H9 (cell line): Measurements from ENCODE around the gene CEP250. TPM values are rescaled to one million over a fixed set of nuclear protein-coding genes. Genes with fewer than 3 reads are reported as not detected.
A peak's percentile ranks its signal among the peaks of the same experiment; 100 is the strongest.

Experiments used
- DNase-seq: peaks from one replicate; pipeline ENCODE4 v3.0.0-alpha.2; 2017
- H2AFZ ChIP-seq: one replicate; pipeline ENCODE4 v1.6.1; 2013; ENCODE audit warnings: mild to moderate bottlenecking, low read length, control low read depth, moderate library complexity
- H2AK5ac ChIP-seq: 2 replicates; pipeline ENCODE4 v1.6.1; 2013; ENCODE audit warnings: low read length, control low read depth, mixed read lengths; ENCODE audit not compliant: insufficient read length
- H2BK120ac ChIP-seq: one replicate; pipeline ENCODE4 v1.6.1; 2013; ENCODE audit warnings: low read depth, mild to moderate bottlenecking, low read length, control low read depth, inconsistent platforms; ENCODE audit not compliant: poor library complexity, severe bottlenecking
- H2BK12ac ChIP-seq: 2 replicates; pipeline ENCODE4 v1.6.1; 2013; ENCODE audit warnings: low read length, control low read depth, mixed read lengths, low read depth; ENCODE audit not compliant: insufficient read length
- H2BK15ac ChIP-seq: 2 replicates; pipeline ENCODE4 v1.6.1; 2013; ENCODE audit warnings: low read depth, low read length, control low read depth
- H2BK20ac ChIP-seq: one replicate; pipeline ENCODE4 v1.6.1; 2013; ENCODE audit warnings: low read depth, mild to moderate bottlenecking, low read length, control low read depth, inconsistent platforms; ENCODE audit not compliant: poor library complexity, severe bottlenecking
- H2BK5ac ChIP-seq: 2 replicates; pipeline ENCODE4 v1.6.1; 2013; ENCODE audit warnings: low read length, control low read depth, mixed read lengths; ENCODE audit not compliant: insufficient read length
- H3K14ac ChIP-seq: 2 replicates; pipeline ENCODE4 v1.6.1; 2013; ENCODE audit warnings: low read length, control low read depth; ENCODE audit not compliant: insufficient read depth
- H3K18ac ChIP-seq: 2 replicates; pipeline ENCODE4 v1.6.1; 2013; ENCODE audit warnings: low read depth, mild to moderate bottlenecking, mixed read lengths, low read length, control low read depth; ENCODE audit not compliant: insufficient read length
- H3K23ac ChIP-seq: 2 replicates; pipeline ENCODE4 v1.6.1; 2013; ENCODE audit warnings: low read length, control low read depth, mixed read lengths, low read depth; ENCODE audit not compliant: insufficient read length
- H3K23me2 ChIP-seq: 2 replicates; pipeline ENCODE4 v1.6.1; 2013; ENCODE audit warnings: low read depth, mild to moderate bottlenecking, mixed read lengths, low read length, control low read depth; ENCODE audit not compliant: insufficient read length, poor library complexity, severe bottlenecking
- H3K27ac ChIP-seq: 2 replicates; pipeline ENCODE4 v1.5.1; 2013; ENCODE audit warnings: low read length, control low read depth, mixed read lengths, low read depth; ENCODE audit not compliant: insufficient read length
- H3K27me3 ChIP-seq: 2 replicates; pipeline ENCODE4 v1.6.1; 2013; ENCODE audit warnings: low read length, control low read depth, inconsistent platforms; ENCODE audit not compliant: insufficient read depth
- H3K4ac ChIP-seq: 2 replicates; pipeline ENCODE4 v1.6.1; 2013; ENCODE audit warnings: low read depth, mild to moderate bottlenecking, control low read depth, inconsistent platforms, low read length, moderate library complexity
- H3K4me1 ChIP-seq: 2 replicates; pipeline ENCODE4 v1.6.1; 2013; ENCODE audit warnings: low read length, control low read depth, inconsistent platforms; ENCODE audit not compliant: insufficient read depth
- H3K4me2 ChIP-seq: 2 replicates; pipeline ENCODE4 v1.6.1; 2013; ENCODE audit warnings: low read length, control low read depth, mixed read lengths; ENCODE audit not compliant: insufficient read length, insufficient read depth
- H3K56ac ChIP-seq: 2 replicates; pipeline ENCODE4 v1.6.1; 2013; ENCODE audit warnings: low read depth, mild to moderate bottlenecking, mixed read lengths, low read length, control low read depth; ENCODE audit not compliant: insufficient read length
- H3K79me1 ChIP-seq: 2 replicates; pipeline ENCODE4 v1.6.1; 2013; ENCODE audit warnings: low read depth, mild to moderate bottlenecking, moderate library complexity, low read length, control low read depth, inconsistent platforms; ENCODE audit not compliant: insufficient read depth, poor library complexity, severe bottlenecking
- H3K79me2 ChIP-seq: 2 replicates; pipeline ENCODE4 v1.6.1; 2013; ENCODE audit warnings: low read length, control low read depth, inconsistent platforms; ENCODE audit not compliant: insufficient read depth
- H3K9ac ChIP-seq: 2 replicates; pipeline ENCODE4 v1.6.1; 2013; ENCODE audit warnings: low read length, control low read depth, mixed read lengths; ENCODE audit not compliant: insufficient read length; ENCODE audit errors: extremely low read depth
- H3K9me3 ChIP-seq: one replicate; pipeline ENCODE4 v1.6.1; 2013; ENCODE audit warnings: low read depth, low read length, inconsistent platforms; ENCODE audit not compliant: control insufficient read depth
- H3T11ph ChIP-seq: one replicate; pipeline ENCODE4 v1.6.1; 2013; ENCODE audit warnings: mild to moderate bottlenecking, low read length, control low read depth, inconsistent platforms
- H4K20me1 ChIP-seq: one replicate; pipeline ENCODE4 v1.6.1; 2013; ENCODE audit not compliant: control insufficient read depth, insufficient read length, insufficient read depth
- H4K5ac ChIP-seq: 2 replicates; pipeline ENCODE4 v1.6.1; 2013; ENCODE audit warnings: low read depth, mild to moderate bottlenecking, mixed read lengths, low read length, control low read depth; ENCODE audit not compliant: insufficient read length
- H4K8ac ChIP-seq: replicated peaks from 2 replicates; pipeline ENCODE4 v1.6.1; 2013; ENCODE audit warnings: low read length, control low read depth, mixed read lengths, low read depth; ENCODE audit not compliant: insufficient read length
- H4K91ac ChIP-seq: 2 replicates; pipeline ENCODE4 v1.6.1; 2013; ENCODE audit warnings: low read depth, mild to moderate bottlenecking, moderate library complexity, mixed read lengths, low read length, control low read depth; ENCODE audit not compliant: insufficient read length
- H3K27ac Mint-ChIP-seq, 3 experiments: 2 replicates in 2 of 3; 3 replicates in 1 of 3; pipeline ENCODE4 v1.8.0; 2020 to 2021; ENCODE audit warnings: mixed read lengths in 3 of 3, mild to moderate bottlenecking in 1 of 3, moderate library complexity in 1 of 3
- H3K27me3 Mint-ChIP-seq: 2 replicates; pipeline ENCODE4 v1.8.0; 2021; ENCODE audit warnings: low read depth, mild to moderate bottlenecking, moderate library complexity, mixed read lengths
- H3K36me3 Mint-ChIP-seq, 3 experiments: 2 replicates in 2 of 3; 3 replicates in 1 of 3; pipeline ENCODE4 v1.8.0; 2020 to 2021; ENCODE audit warnings: low read depth in 3 of 3, mixed read lengths in 3 of 3; ENCODE audit not compliant: insufficient read depth in 1 of 3
- H3K4me1 Mint-ChIP-seq, 2 experiments: 2 replicates each; pipeline ENCODE4 v1.8.0; 2020; ENCODE audit warnings: mixed read lengths in 2 of 2
- H3K4me3 Mint-ChIP-seq, 2 experiments: 2 replicates in 1 of 2; 3 replicates in 1 of 2; pipeline ENCODE4 v1.8.0; 2020 to 2021; ENCODE audit warnings: mild to moderate bottlenecking in 2 of 2, mixed read lengths in 2 of 2, moderate library complexity in 1 of 2
- H3K9me3 Mint-ChIP-seq, 2 experiments: 2 replicates in 1 of 2; 3 replicates in 1 of 2; pipeline ENCODE4 v1.8.0; 2020; ENCODE audit warnings: mild to moderate bottlenecking in 2 of 2, mixed read lengths in 2 of 2, moderate library complexity in 1 of 2
- WGBS: extraction: QIAGEN DNeasy Blood & Tissue Kit; methylation state at CpG from one replicate; pipeline ENCODE4 v1.1.7; 2013; ENCODE audit warnings: missing lambda C conversion rate, low lambda C conversion rate, mixed read lengths; ENCODE audit not compliant: insufficient read length; ENCODE audit errors: extremely low coverage; 5-methylcytosine and 5-hydroxymethylcytosine counted together
- long read RNA-seq: library from polyadenylated mRNA; unstranded; transcript quantifications from one replicate; pipeline ENCODE4 v2.0.0, GENCODE V29; 2020
- total RNA-seq: library from RNA; stranded (reverse); gene quantifications from 2 replicates; pipeline ENCODE4 v1.2.1, GENCODE V29; 2021
- TF ChIP-seq, protein P1 (sequence below): fragments of 200-600 bp; sonication (generic); conservative IDR thresholded peaks from 3 replicates; pipeline ENCODE4 v1.8.0; 2021; ENCODE audit warnings: antibody characterized with exemption, mild to moderate bottlenecking

The CEP250 gene, protein sequence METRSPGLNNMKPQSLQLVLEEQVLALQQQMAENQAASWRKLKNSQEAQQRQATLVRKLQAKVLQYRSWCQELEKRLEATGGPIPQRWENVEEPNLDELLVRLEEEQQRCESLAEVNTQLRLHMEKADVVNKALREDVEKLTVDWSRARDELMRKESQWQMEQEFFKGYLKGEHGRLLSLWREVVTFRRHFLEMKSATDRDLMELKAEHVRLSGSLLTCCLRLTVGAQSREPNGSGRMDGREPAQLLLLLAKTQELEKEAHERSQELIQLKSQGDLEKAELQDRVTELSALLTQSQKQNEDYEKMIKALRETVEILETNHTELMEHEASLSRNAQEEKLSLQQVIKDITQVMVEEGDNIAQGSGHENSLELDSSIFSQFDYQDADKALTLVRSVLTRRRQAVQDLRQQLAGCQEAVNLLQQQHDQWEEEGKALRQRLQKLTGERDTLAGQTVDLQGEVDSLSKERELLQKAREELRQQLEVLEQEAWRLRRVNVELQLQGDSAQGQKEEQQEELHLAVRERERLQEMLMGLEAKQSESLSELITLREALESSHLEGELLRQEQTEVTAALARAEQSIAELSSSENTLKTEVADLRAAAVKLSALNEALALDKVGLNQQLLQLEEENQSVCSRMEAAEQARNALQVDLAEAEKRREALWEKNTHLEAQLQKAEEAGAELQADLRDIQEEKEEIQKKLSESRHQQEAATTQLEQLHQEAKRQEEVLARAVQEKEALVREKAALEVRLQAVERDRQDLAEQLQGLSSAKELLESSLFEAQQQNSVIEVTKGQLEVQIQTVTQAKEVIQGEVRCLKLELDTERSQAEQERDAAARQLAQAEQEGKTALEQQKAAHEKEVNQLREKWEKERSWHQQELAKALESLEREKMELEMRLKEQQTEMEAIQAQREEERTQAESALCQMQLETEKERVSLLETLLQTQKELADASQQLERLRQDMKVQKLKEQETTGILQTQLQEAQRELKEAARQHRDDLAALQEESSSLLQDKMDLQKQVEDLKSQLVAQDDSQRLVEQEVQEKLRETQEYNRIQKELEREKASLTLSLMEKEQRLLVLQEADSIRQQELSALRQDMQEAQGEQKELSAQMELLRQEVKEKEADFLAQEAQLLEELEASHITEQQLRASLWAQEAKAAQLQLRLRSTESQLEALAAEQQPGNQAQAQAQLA (N-terminal part only)
- total RNA-seq, result 29.8 and 33.9 TPM in 2 replicates
- long read RNA-seq, transcript CEP250-201 (10 exons, 1,419 nt), result major isoform, 5 of 152 reads
- long read RNA-seq, partial matches to known transcripts, result 42 of 152 reads
- long read RNA-seq, other reads (novel, unspliced or antisense), result 105 of 152 reads

DNA sequence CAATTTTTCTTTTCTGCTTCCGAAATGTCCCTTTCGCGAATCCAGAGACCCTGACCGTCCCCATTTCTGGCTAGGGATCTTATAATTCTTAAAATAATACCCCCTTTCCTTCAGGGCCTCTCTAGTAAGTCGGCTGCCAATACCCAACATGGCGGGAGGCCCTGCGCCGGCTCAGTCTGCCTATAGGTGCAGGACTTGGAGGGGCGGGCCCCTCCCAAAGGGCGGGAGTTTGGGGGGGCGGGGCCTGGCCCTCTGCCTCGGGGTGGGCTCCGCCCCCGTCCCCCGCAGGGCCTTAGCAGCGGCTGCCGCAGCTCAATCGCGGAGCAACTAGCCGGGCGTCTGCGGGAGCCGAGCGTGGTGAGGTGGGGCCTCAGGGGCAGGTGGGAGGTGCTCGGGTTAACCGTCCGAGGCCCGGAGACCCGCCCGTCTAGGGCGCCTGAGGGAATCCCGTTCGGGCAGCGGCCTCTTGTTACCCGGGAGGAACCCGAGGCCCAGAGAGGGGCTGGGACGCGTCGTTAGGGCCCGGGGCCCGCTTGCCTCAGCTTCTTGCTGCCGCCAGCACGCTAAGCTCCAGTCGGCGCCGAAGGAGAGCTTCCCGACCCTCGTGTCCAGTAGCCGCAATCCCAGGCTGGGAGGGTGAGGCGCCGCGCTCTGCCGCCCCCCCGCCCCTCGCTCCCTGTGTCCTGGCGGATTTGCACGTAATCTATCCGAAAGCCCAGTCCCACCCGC, at the start of gene CEP250:
Gene CEP250 (plus strand): TSS at position 718 of the 729 bp plus-strand sequence. CDS start 6,770 bp downstream, outside the sequence.
- peak within 1 kb of the TSS; percentile 97 for H2AFZ ChIP-seq
- H3K4me1 ChIP-seq, result no peaks in the 10 kb centered on the region
- H4K91ac ChIP-seq, result no peak within 1 kb of the TSS
- peak; percentile 98 for DNase-seq
- peaks cover 6% of the 10 kb centered on the region for H3K23me2 ChIP-seq
- H3K18ac ChIP-seq, result peak within 1 kb of the TSS; percentile 100
- H3K79me2 ChIP-seq, result no peaks in the 10 kb centered on the region
- peak within 1 kb of the TSS; percentile 78 for H3K4me2 ChIP-seq
- Mint-ChIP-seq H3K27me3 (no peaks in the 10 kb centered on the region), H3K4me1 (peaks cover 28 to 32% of the 10 kb centered on the region in 2 experiments), H3K36me3 (peaks cover 0 to 16% (median under 1%) of the 10 kb centered on the region in 3 experiments; a peak in 5 of 7 replicates), H3K9me3 (peaks cover 0 to 4% of the 10 kb centered on the region in 2 experiments; a peak in 1 of 5 replicates), H3K27ac (peak within 1 kb of the TSS; percentile 100), H3K4me3 (peak within 1 kb of the TSS; percentile 89 to 93)
- no peak within 1 kb of the TSS; the same call in 1 of the 2 replicates for H3K4ac ChIP-seq
- peak within 1 kb of the TSS; percentile 100 for H3K14ac ChIP-seq
- H4K5ac ChIP-seq, result peak within 1 kb of the TSS; percentile 59
- no peaks in the 10 kb centered on the region for H3K27me3 ChIP-seq
- H4K8ac ChIP-seq, result no peak within 1 kb of the TSS
- H2BK15ac ChIP-seq, result no peak within 1 kb of the TSS
- TF ChIP-seq, protein P1, sequence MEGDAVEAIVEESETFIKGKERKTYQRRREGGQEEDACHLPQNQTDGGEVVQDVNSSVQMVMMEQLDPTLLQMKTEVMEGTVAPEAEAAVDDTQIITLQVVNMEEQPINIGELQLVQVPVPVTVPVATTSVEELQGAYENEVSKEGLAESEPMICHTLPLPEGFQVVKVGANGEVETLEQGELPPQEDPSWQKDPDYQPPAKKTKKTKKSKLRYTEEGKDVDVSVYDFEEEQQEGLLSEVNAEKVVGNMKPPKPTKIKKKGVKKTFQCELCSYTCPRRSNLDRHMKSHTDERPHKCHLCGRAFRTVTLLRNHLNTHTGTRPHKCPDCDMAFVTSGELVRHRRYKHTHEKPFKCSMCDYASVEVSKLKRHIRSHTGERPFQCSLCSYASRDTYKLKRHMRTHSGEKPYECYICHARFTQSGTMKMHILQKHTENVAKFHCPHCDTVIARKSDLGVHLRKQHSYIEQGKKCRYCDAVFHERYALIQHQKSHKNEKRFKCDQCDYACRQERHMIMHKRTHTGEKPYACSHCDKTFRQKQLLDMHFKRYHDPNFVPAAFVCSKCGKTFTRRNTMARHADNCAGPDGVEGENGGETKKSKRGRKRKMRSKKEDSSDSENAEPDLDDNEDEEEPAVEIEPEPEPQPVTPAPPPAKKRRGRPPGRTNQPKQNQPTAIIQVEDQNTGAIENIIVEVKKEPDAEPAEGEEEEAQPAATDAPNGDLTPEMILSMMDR, result no peak
- no peaks in the 10 kb centered on the region for H3K79me1 ChIP-seq
- H2BK12ac ChIP-seq, result peak within 1 kb of the TSS; percentile 25
- H3K56ac ChIP-seq, result peak within 1 kb of the TSS; percentile 80
- no peaks in the 10 kb centered on the region for H3K9me3 ChIP-seq
- H2BK20ac ChIP-seq, result no peak within 1 kb of the TSS
- peak within 1 kb of the TSS; percentile 91 for H3K27ac ChIP-seq
- H3K9ac ChIP-seq, result peak within 1 kb of the TSS; percentile 99
- WGBS, result no CpG with 5 or more reads among the region's 59 CpGs
- H2BK5ac ChIP-seq, result peak within 1 kb of the TSS; percentile 80
- peak within 1 kb of the TSS; percentile 95 for H2BK120ac ChIP-seq
- no peaks in the 10 kb centered on the region for H4K20me1 ChIP-seq
- peak within 1 kb of the TSS; percentile 98 for H3T11ph ChIP-seq
- no peak within 1 kb of the TSS for H2AK5ac ChIP-seq
- H3K23ac ChIP-seq, result no peak within 1 kb of the TSS
